Psoas muscle (tissue), 8 donors: ENCODE measurements around the gene BMPER. TPM values are rescaled to one million over a fixed set of nuclear protein-coding genes. Genes with fewer than 3 reads are reported as not detected.

Source experiments
- ATAC-seq, 4 donors: fragments of 200-7000 bp; cut with Tn5 transposase; one replicate each; pipeline ENCODE4 v1.9.1; 2020; ENCODE audit warnings: moderate library complexity in 3 of 4, mild to moderate bottlenecking in 2 of 4
- DNase-seq, 2 donors: peaks; one replicate each; pipeline ENCODE4 v3.0.0-alpha.2; 2020
- H3K27ac ChIP-seq: fragments of 200-600 bp; one replicate; pipeline ENCODE4 v1.8.0; 2022
- H3K27me3 ChIP-seq, 3 donors: fragments of 200-600 bp in 1 of 3; one replicate each; pipeline versions ENCODE4 v1.6.1 to v1.8.0; 2013 to 2022; ENCODE audit warnings: low read length in 2 of 3, mild to moderate bottlenecking in 2 of 3, moderate library complexity in 1 of 3; ENCODE audit not compliant: insufficient read depth in 3 of 3
- H3K36me3 ChIP-seq, 2 donors: fragments of 200-600 bp in 1 of 2; one replicate each; pipeline versions ENCODE4 v1.6.1 to v1.8.0; 2013 to 2022; ENCODE audit warnings: low read depth in 1 of 2, mild to moderate bottlenecking in 1 of 2, moderate library complexity in 1 of 2; ENCODE audit not compliant: insufficient read depth in 1 of 2
- H3K4me1 ChIP-seq: fragments of 200-600 bp; one replicate; pipeline ENCODE4 v1.8.0; 2022
- H3K4me3 ChIP-seq: fragments of 200-600 bp; one replicate; pipeline ENCODE4 v1.8.0; 2022; ENCODE audit warnings: mild to moderate bottlenecking
- H3K9me3 ChIP-seq: fragments of 200-600 bp; one replicate; pipeline ENCODE4 v1.8.0; 2022
- CTCF ChIP-seq: fragments of 200-600 bp; IDR thresholded peaks from one replicate; pipeline ENCODE4 v1.8.0; 2022; ENCODE audit warnings: antibody characterized with exemption
- WGBS, 3 donors: extraction: QIAGEN DNeasy Blood & Tissue Kit; methylation state at CpG; one replicate each; pipeline versions ENCODE4 v1.1.6 to v1.1.7; 2013; 5-methylcytosine and 5-hydroxymethylcytosine counted together
- intact Hi-C, 2 donors: fragments of 100-400 bp; cut with DNase I; formaldehyde crosslinking; loops; one replicate each; pipeline versions ENCODE4 v1.11.0 to v1.14.2; 2022
- polyA plus RNA-seq, 3 donors: library from polyadenylated mRNA; stranded (reverse); fragments of 200-250 nt; gene quantifications; one replicate each; pipeline ENCODE4 v1.2.3, GENCODE V29; 2013
- total RNA-seq, 4 donors: library from RNA; stranded (reverse); fragmentation: NEBNext Ultra II Directional in 2 of 4; extraction: Animal tissue kit (Norgen Biotek cat#: 25700) in 2 of 4; gene quantifications; one replicate each; pipeline versions ENCODE4 v1.2.1 to v1.2.4, GENCODE V29; 2021 to 2023
- donor health status: healthy with polysubstance abuse.
- donor health status: DM: no; HTN: no; CAD: no; lungs with moderate emphysema.
- donor health status: Bipolar disorder and iron deficiency.
- donor health status: healthy.
- donor health status: DM: yes; HTN: yes; CAD: no.
- donor health status: DM: no; HTN: no; CAD: no.
- donor health status: DM: no; HTN: no; CAD: no.
- donor health status: DM: yes; HTN: yes; CAD: no.

Gene BMPER
- total and polyA plus RNA-seq, 7 donors = 1.0 to 7.6 (median 2.4) TPM

- TF ChIP-seq CTCF = no peak
- H3K27me3 ChIP-seq = no peaks in the 10 kb centered on the region
- no peaks in the 10 kb centered on the region for H3K36me3 ChIP-seq
- DNase-seq (no peak), ATAC-seq (no peak)
- H3K4me3 ChIP-seq = no peak overlapping the region
- H3K9me3 ChIP-seq = no peaks in the 10 kb centered on the region
- H3K27ac ChIP-seq = no peak overlapping the region
- WGBS, 3 donors = 96 to 98% (median 97%) methylated on average over 1 of the region's 1 CpG
- peaks cover 9% of the 10 kb centered on the region for H3K4me1 ChIP-seq
- intact Hi-C loops = no loop called here
These were observed 63.3 kb downstream of the BMPER start for GRCh38 chr7:33968591-33968990.

- Histone ChIP-seq H3K9me3 (no peaks in the 10 kb centered on the region), H3K27ac (no peak overlapping the region), H3K4me3 (no peak overlapping the region), H3K4me1 (no peaks in the 10 kb centered on the region), H3K36me3 (no peaks in the 10 kb centered on the region), H3K27me3 (no peaks in the 10 kb centered on the region)
- WGBS, 3 donors = 65 to 85% (median 71%) methylated on average over 5 of the region's 5 CpGs
- TF ChIP-seq CTCF = no peak
- intact Hi-C loops = no loop called here
- ATAC-seq = no peak
- no peak for DNase-seq
These were observed 65.2 kb downstream of the BMPER start for GRCh38 chr7:33970536-33970935.

GRCh38 chr7:33971106-33971505 is 65.8 kb downstream of the BMPER start:
- Histone ChIP-seq H3K27me3 (no peaks in the 10 kb centered on the region), H3K27ac (no peak overlapping the region), H3K4me3 (no peak overlapping the region), H3K4me1 (no peaks in the 10 kb centered on the region), H3K9me3 (no peaks in the 10 kb centered on the region), H3K36me3 (no peaks in the 10 kb centered on the region)
- ATAC-seq (no peak), DNase-seq (no peak)
- WGBS, 3 donors = 48 to 70% (median 62%) methylated on average over 3 of the region's 3 CpGs
- no peak for TF ChIP-seq CTCF
- intact Hi-C loops = no loop called here

GRCh38 chr7:33973231-33974015 is 68.1 kb downstream of the BMPER start:
- no peaks in the 10 kb centered on the region for H3K36me3 ChIP-seq
- 68 to 71% (median 68%) methylated on average over 5 of the region's 5 CpGs for WGBS, 3 donors
- intact Hi-C loops = no loop called here
- no peak for TF ChIP-seq CTCF
- ATAC-seq = no peak
- DNase-seq = no peak
- no peak overlapping the region for H3K4me3 ChIP-seq
- no peak overlapping the region for H3K27ac ChIP-seq
- no peaks in the 10 kb centered on the region for H3K27me3 ChIP-seq
- H3K4me1 ChIP-seq = no peaks in the 10 kb centered on the region
- H3K9me3 ChIP-seq = no peaks in the 10 kb centered on the region
